Activated CD4-positive, alpha-beta T cell treated with anti-CD3 and anti-CD28 coated beads for 24 hours (primary cell): ENCODE measurements around the gene GALNTL6.

ENCODE experiments used
- DNase-seq, 2 donors: peaks; one replicate each; pipeline ENCODE4 v3.0.0-alpha.2; 2020; ENCODE audit warnings: low read depth in 2 of 2

Gene GALNTL6

GRCh38 chr4:172207258-172207657, 394.1 kb downstream of the GALNTL6 start:
- no peak for DNase-seq

GRCh38 chr4:172207886-172208285, 394.7 kb downstream of the GALNTL6 start:
- DNase-seq: no peak

GRCh38 chr4:172220679-172221078, 407.5 kb downstream of the GALNTL6 start:
- DNase-seq: no peak

GRCh38 chr4:172225457-172225856, 412.3 kb downstream of the GALNTL6 start:
- DNase-seq: no peak

GRCh38 chr4:172232966-172233365, 419.8 kb downstream of the GALNTL6 start:
- DNase-seq: no peak

- no peak for DNase-seq
These were observed 430.3 kb downstream of the GALNTL6 start for GRCh38 chr4:172243551-172243950.

GRCh38 chr4:172245516-172245915, 432.3 kb downstream of the GALNTL6 start:
- no peak for DNase-seq

GRCh38 chr4:172253409-172253808, 440.2 kb downstream of the GALNTL6 start:
- DNase-seq: no peak

- no peak for DNase-seq
These were observed 443.6 kb downstream of the GALNTL6 start for GRCh38 chr4:172256820-172257219.

GRCh38 chr4:172270397-172270796, 457.2 kb downstream of the GALNTL6 start:
- no peak for DNase-seq

- DNase-seq: no peak
These were observed 473.9 kb downstream of the GALNTL6 start for GRCh38 chr4:172287117-172287516.

- DNase-seq: no peak
These were observed 492.5 kb downstream of the GALNTL6 start for GRCh38 chr4:172305698-172306097.

GRCh38 chr4:172308078-172308477, 494.9 kb downstream of the GALNTL6 start:
- no peak for DNase-seq

- no peak for DNase-seq
These were observed 498.5 kb downstream of the GALNTL6 start for GRCh38 chr4:172311682-172312081.

GRCh38 chr4:172323288-172323687, 510.1 kb downstream of the GALNTL6 start:
- no peak for DNase-seq

GRCh38 chr4:172344308-172344938, 531.2 kb downstream of the GALNTL6 start:
- no peak for DNase-seq

- no peak for DNase-seq
These were observed 535.2 kb downstream of the GALNTL6 start for GRCh38 chr4:172348426-172348825.

GRCh38 chr4:172352356-172352755, 539.2 kb downstream of the GALNTL6 start:
- DNase-seq: no peak

GRCh38 chr4:172356016-172356415, 542.8 kb downstream of the GALNTL6 start:
- no peak for DNase-seq

- DNase-seq: no peak
These were observed 543.9 kb downstream of the GALNTL6 start for GRCh38 chr4:172357006-172357540.

GRCh38 chr4:172362569-172362968, 549.4 kb downstream of the GALNTL6 start:
- DNase-seq: no peak

GRCh38 chr4:172369471-172369959, 556.3 kb downstream of the GALNTL6 start:
- no peak for DNase-seq

- DNase-seq: no peak
These were observed 564.4 kb downstream of the GALNTL6 start for GRCh38 chr4:172377486-172378140.
